ENCODE data around the gene VWA3A.

DNA sequence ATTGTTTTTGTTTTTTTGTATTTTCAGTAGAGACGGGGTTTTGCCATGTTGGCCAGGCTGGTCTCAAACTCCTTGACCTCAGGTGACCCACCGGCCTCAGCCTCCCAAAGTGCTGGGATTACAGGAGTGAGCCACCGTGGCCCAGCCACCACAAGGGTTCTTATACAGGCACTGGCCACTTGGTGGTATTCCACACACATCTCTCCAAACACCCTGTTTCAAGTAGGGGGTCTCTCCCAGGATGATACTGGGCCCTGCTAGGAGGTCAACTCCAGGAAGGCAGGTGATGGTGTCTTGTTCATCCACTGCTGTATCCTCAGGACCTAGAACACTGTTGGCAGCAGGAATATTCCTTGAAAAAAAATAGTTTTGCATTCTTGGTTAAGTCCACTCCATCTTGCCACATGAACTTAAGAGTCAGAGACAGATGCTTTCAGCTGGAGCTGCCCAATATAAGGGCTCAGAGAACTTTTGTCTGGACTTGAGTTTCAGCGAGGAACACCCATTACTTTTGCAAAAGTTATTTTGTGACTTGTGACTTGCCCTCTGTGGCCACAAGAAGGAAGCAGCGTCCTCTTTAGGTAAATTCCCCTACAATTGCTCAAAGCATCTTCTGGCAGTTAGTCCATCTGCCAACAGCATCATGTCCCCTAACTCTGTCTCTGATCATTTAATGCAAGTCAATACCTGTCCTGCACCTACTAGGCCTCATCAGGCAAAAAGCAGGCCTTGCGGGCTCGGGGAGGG, 106.4 kb downstream of the VWA3A start:
- TF ChIP-seq, protein P1, sequence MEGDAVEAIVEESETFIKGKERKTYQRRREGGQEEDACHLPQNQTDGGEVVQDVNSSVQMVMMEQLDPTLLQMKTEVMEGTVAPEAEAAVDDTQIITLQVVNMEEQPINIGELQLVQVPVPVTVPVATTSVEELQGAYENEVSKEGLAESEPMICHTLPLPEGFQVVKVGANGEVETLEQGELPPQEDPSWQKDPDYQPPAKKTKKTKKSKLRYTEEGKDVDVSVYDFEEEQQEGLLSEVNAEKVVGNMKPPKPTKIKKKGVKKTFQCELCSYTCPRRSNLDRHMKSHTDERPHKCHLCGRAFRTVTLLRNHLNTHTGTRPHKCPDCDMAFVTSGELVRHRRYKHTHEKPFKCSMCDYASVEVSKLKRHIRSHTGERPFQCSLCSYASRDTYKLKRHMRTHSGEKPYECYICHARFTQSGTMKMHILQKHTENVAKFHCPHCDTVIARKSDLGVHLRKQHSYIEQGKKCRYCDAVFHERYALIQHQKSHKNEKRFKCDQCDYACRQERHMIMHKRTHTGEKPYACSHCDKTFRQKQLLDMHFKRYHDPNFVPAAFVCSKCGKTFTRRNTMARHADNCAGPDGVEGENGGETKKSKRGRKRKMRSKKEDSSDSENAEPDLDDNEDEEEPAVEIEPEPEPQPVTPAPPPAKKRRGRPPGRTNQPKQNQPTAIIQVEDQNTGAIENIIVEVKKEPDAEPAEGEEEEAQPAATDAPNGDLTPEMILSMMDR (conservative IDR thresholded peaks at IDR 0.05; ENCODE audit: low read length): peak; percentile 15; the same call in 1 of the 2 replicates
- TF ChIP-seq EZH2phosphoT487 (IDR thresholded peaks at IDR 0.05; ENCODE audit: borderline replicate concordance, low read depth, low read length): no peak
